Body of pancreas (tissue), 4 donors: ENCODE results near the gene ETV5.

ENCODE experiments used
- POLR2A ChIP-seq, 3 donors: fragments of 450-650 bp; IDR thresholded peaks; one replicate each; pipeline ENCODE4 v1.6.1; 2016; ENCODE audit warnings: antibody characterized with exemption in 3 of 3, mild to moderate bottlenecking in 2 of 3
- TF ChIP-seq, protein P1 (sequence below), 7 experiments: fragments of 450-650 bp in 4 of 7; fragments of 200-600 bp in 3 of 7; sonication (generic) in 3 of 7; IDR thresholded peaks; one replicate each; pipeline ENCODE4 v1.5.1; 2016 to 2019; ENCODE audit warnings: antibody characterized with exemption in 7 of 7

DNA sequence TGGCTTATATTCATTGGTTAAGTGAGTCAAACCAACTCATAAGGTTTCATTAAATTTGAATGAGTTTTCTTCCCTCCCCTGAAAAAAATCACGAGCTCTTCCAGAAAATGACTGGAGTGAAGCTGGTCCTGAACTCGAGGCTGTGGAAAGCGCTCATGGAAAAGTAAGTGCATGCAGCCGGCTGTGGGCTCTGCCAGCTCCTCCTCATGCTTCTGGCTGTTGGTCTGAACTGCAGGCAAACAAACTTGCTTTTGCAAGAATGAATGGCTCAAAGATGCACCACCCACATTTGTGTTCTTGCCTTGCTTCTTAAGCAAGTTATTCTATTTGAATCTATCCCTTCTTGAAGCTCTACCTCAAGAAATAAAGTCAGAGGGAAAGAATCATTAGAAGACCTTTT, 6.2 kb downstream of the ETV5 start:
- TF ChIP-seq, protein P1, sequence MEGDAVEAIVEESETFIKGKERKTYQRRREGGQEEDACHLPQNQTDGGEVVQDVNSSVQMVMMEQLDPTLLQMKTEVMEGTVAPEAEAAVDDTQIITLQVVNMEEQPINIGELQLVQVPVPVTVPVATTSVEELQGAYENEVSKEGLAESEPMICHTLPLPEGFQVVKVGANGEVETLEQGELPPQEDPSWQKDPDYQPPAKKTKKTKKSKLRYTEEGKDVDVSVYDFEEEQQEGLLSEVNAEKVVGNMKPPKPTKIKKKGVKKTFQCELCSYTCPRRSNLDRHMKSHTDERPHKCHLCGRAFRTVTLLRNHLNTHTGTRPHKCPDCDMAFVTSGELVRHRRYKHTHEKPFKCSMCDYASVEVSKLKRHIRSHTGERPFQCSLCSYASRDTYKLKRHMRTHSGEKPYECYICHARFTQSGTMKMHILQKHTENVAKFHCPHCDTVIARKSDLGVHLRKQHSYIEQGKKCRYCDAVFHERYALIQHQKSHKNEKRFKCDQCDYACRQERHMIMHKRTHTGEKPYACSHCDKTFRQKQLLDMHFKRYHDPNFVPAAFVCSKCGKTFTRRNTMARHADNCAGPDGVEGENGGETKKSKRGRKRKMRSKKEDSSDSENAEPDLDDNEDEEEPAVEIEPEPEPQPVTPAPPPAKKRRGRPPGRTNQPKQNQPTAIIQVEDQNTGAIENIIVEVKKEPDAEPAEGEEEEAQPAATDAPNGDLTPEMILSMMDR (IDR thresholded peaks at IDR 0.05) = no peak
- no peak for TF ChIP-seq POLR2A (IDR thresholded peaks at IDR 0.05)
